Neural progenitor cell (in vitro differentiated cells): ENCODE data around the gene EGR4. TPM values are rescaled to one million over a fixed set of nuclear protein-coding genes. Genes with fewer than 3 reads are reported as not detected.

Source experiments
- DNase-seq: peaks from one replicate; pipeline ENCODE4 v3.0.0-alpha.2; 2016; ENCODE audit warnings: low spot score
- H2AFZ ChIP-seq: fragments of 200-600 bp; sonication (generic); replicated peaks from 2 replicates; pipeline ENCODE4 v1.6.1; 2016; ENCODE audit warnings: antibody characterized with exemption
- H3F3A ChIP-seq: fragments of 200-600 bp; sonication (generic); 2 replicates; pipeline ENCODE4 v1.6.1; 2016; ENCODE audit warnings: antibody characterized with exemption, low read depth
- H3K27ac ChIP-seq: fragments of 200-600 bp; sonication (generic); 2 replicates; pipeline ENCODE4 v1.5.1; 2016; ENCODE audit warnings: mild to moderate bottlenecking
- H3K27me3 ChIP-seq: fragments of 200-600 bp; sonication (generic); 2 replicates; pipeline ENCODE4 v1.6.1; 2016; ENCODE audit warnings: mild to moderate bottlenecking, moderate library complexity
- H3K36me3 ChIP-seq: fragments of 200-600 bp; sonication (generic); 2 replicates; pipeline ENCODE4 v1.5.1; 2016
- H3K4me1 ChIP-seq: fragments of 200-600 bp; sonication (generic); 2 replicates; pipeline ENCODE4 v1.6.1; 2016; ENCODE audit warnings: mixed run types
- H3K4me2 ChIP-seq: fragments of 200-600 bp; sonication (generic); 2 replicates; pipeline ENCODE4 v1.6.1; 2016
- H3K4me3 ChIP-seq: fragments of 200-600 bp; sonication (generic); 2 replicates; pipeline ENCODE4 v1.5.1; 2016
- H3K79me2 ChIP-seq: fragments of 200-600 bp; sonication (generic); 2 replicates; pipeline ENCODE4 v1.6.1; 2016; ENCODE audit warnings: low read depth
- H3K9ac ChIP-seq: fragments of 200-600 bp; sonication (generic); 2 replicates; pipeline ENCODE4 v1.6.1; 2016
- H3K9me3 ChIP-seq: fragments of 200-600 bp; sonication (generic); 2 replicates; pipeline ENCODE4 v1.5.1; 2016; ENCODE audit warnings: low read depth
- H4K20me1 ChIP-seq: fragments of 200-600 bp; sonication (generic); 2 replicates; pipeline ENCODE4 v1.6.1; 2016; ENCODE audit warnings: low read depth
- H3K27ac Mint-ChIP-seq: 3 replicates; pipeline ENCODE4 v1.8.0; 2021; ENCODE audit warnings: mixed read lengths
- H3K27me3 Mint-ChIP-seq: 2 replicates; pipeline ENCODE4 v1.8.0; 2022; ENCODE audit warnings: low read depth, mild to moderate bottlenecking, inconsistent platforms, moderate library complexity, mixed read lengths; ENCODE audit not compliant: insufficient read depth
- H3K36me3 Mint-ChIP-seq: 3 replicates; pipeline ENCODE4 v1.8.0; 2021; ENCODE audit warnings: mixed read lengths
- H3K4me1 Mint-ChIP-seq: 3 replicates; pipeline ENCODE4 v1.8.0; 2021; ENCODE audit warnings: mixed read lengths
- H3K4me3 Mint-ChIP-seq: 3 replicates; pipeline ENCODE4 v1.8.0; 2021; ENCODE audit warnings: mild to moderate bottlenecking, moderate library complexity, mixed read lengths
- H3K9me3 Mint-ChIP-seq: 3 replicates; pipeline ENCODE4 v1.8.0; 2020; ENCODE audit warnings: mixed read lengths
- EZH2 ChIP-seq: fragments of 200-600 bp; sonication (generic); IDR thresholded peaks from 2 replicates; pipeline ENCODE4 v1.6.1; 2017; ENCODE audit warnings: antibody characterized with exemption, mild to moderate bottlenecking, moderate library complexity
- EZH2phosphoT487 ChIP-seq: fragments of 200-600 bp; sonication (generic); IDR thresholded peaks from 2 replicates; pipeline ENCODE4 v1.6.1; 2017; ENCODE audit warnings: antibody characterized with exemption
- total RNA-seq: library from RNA; depleted of rRNA; stranded (reverse); fragments of >200 nt; gene quantifications from 2 replicates; pipeline ENCODE4 v1.2.3, GENCODE V29; 2015; ENCODE audit warnings: low replicate concordance
- TF ChIP-seq, protein P1 (sequence below): fragments of 200-600 bp; sonication (generic); IDR thresholded peaks from 2 replicates; pipeline ENCODE4 v1.5.1; 2017; ENCODE audit warnings: antibody characterized with exemption, mild to moderate bottlenecking

EGR4 gene
- total RNA-seq, 1 donor from 2014 or later = not detected

DNA sequence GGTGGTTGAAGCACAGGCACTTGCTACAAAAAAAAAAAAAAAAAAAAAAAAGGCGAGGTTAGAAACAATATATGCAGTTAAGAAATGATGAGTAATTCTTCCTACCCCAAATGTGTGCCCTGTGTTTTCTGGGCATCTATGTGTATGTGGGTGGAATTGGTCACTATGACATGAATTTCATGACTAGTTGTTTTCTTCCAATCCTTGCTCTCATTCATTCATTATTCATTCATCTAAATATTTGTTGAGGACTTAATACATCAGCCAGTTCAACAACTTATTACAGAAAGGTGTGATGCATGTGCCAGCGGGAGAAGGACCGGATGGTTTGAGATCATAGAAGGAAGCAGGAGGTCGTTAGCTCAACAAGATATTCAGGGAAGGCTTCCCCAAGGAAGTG is 8.3 kb upstream of the EGR4 start:
- H3K79me2 ChIP-seq = no peaks in the 10 kb centered on the region
- Mint-ChIP-seq H3K4me1 (peaks cover 12% of the 10 kb centered on the region), H3K27me3 (peaks cover 20% of the 10 kb centered on the region), H3K27ac (no peak overlapping the region), H3K4me3 (no peak overlapping the region), H3K36me3 (no peaks in the 10 kb centered on the region), H3K9me3 (no peaks in the 10 kb centered on the region)
- no peak for TF ChIP-seq EZH2
- no peaks in the 10 kb centered on the region for H3K36me3 ChIP-seq
- no peaks in the 10 kb centered on the region for H3K9me3 ChIP-seq
- peaks cover 95% of the 10 kb centered on the region for H3K27me3 ChIP-seq
- H3F3A ChIP-seq = no peaks in the 10 kb centered on the region
- H3K4me3 ChIP-seq = no peak overlapping the region
- H2AFZ ChIP-seq = no peak overlapping the region
- no peak overlapping the region for H3K4me2 ChIP-seq
- DNase-seq = no peak
- H4K20me1 ChIP-seq = no peaks in the 10 kb centered on the region
- no peak overlapping the region for H3K27ac ChIP-seq
- H3K9ac ChIP-seq = no peak overlapping the region
- H3K4me1 ChIP-seq = no peaks in the 10 kb centered on the region

DNA sequence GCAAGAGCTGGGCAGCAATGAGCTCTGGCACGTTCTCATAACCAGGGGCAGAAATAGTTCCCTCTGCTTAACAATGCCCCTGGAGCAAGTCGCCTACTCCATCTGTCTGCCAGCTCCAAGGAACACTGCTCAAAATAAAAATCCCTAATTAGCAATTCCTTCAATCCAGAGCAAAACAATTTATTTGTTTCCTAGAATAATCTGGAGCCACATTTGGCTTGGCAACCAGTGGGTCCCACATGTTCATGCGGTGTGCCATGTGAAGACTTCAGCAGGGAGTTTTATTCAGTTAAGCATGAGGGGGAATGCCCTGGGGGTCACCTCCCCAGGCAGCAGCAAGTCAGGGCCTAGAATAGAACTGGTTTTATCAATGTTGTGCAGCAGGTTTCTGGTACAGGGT is 7.6 kb upstream of the EGR4 start:
- Mint-ChIP-seq H3K36me3 (no peaks in the 10 kb centered on the region), H3K9me3 (no peaks in the 10 kb centered on the region), H3K27ac (no peak overlapping the region), H3K4me1 (peaks cover 12% of the 10 kb centered on the region), H3K4me3 (no peak overlapping the region), H3K27me3 (peaks cover 26% of the 10 kb centered on the region)
- Histone ChIP-seq H3K27me3 (peaks cover 95% of the 10 kb centered on the region), H3K9me3 (no peaks in the 10 kb centered on the region), H3F3A (no peaks in the 10 kb centered on the region), H3K27ac (no peak overlapping the region), H3K4me2 (no peak overlapping the region), H3K4me3 (no peak overlapping the region), H3K9ac (no peak overlapping the region), H3K4me1 (no peaks in the 10 kb centered on the region), H3K79me2 (no peaks in the 10 kb centered on the region), H4K20me1 (no peaks in the 10 kb centered on the region), H2AFZ (no peak overlapping the region), H3K36me3 (no peaks in the 10 kb centered on the region)
- TF ChIP-seq, protein P1, sequence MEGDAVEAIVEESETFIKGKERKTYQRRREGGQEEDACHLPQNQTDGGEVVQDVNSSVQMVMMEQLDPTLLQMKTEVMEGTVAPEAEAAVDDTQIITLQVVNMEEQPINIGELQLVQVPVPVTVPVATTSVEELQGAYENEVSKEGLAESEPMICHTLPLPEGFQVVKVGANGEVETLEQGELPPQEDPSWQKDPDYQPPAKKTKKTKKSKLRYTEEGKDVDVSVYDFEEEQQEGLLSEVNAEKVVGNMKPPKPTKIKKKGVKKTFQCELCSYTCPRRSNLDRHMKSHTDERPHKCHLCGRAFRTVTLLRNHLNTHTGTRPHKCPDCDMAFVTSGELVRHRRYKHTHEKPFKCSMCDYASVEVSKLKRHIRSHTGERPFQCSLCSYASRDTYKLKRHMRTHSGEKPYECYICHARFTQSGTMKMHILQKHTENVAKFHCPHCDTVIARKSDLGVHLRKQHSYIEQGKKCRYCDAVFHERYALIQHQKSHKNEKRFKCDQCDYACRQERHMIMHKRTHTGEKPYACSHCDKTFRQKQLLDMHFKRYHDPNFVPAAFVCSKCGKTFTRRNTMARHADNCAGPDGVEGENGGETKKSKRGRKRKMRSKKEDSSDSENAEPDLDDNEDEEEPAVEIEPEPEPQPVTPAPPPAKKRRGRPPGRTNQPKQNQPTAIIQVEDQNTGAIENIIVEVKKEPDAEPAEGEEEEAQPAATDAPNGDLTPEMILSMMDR = no peak
- TF ChIP-seq EZH2phosphoT487 (no peak), EZH2 (no peak)
- no peak for DNase-seq

DNA sequence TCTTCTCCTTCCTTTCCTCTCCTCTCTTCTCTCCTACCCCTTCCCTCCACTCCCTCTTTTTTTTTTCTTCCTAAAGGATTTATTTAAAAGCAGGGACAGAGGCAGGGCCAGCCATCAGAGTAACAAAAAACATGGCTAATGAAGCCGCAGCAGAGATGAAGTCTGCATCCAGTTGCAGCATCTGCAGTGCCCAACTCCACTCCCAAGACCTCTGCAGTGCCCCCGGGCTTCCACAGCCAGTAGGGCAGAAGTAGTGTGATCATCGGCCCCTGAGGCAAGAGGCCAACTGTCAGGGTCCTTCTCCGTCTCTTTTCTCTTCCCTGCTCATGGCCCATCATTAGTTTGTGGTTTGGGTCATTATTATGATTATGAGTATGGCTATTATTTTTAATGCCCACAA is 4.2 kb upstream of the EGR4 start:
- no peak overlapping the region for H3K4me2 ChIP-seq
- H3F3A ChIP-seq = no peaks in the 10 kb centered on the region
- H2AFZ ChIP-seq = no peak overlapping the region
- peaks cover 3% of the 10 kb centered on the region for H3K4me1 ChIP-seq
- H3K4me3 ChIP-seq = no peak overlapping the region
- TF ChIP-seq EZH2 = no peak
- TF ChIP-seq EZH2phosphoT487 = no peak
- TF ChIP-seq, protein P1 = no peak
- no peaks in the 10 kb centered on the region for H3K36me3 Mint-ChIP-seq
- H3K27me3 ChIP-seq = peaks cover 100% of the 10 kb centered on the region
- H4K20me1 ChIP-seq = peaks cover 7% of the 10 kb centered on the region
- H3K4me1 Mint-ChIP-seq = peaks cover 12% of the 10 kb centered on the region
- no peak for DNase-seq
- H3K9me3 ChIP-seq = no peaks in the 10 kb centered on the region
- H3K27ac Mint-ChIP-seq = no peak overlapping the region
- no peak overlapping the region for H3K27ac ChIP-seq
- H3K27me3 Mint-ChIP-seq = peaks cover 48% of the 10 kb centered on the region
- H3K36me3 ChIP-seq = no peaks in the 10 kb centered on the region
- H3K79me2 ChIP-seq = no peaks in the 10 kb centered on the region
- no peaks in the 10 kb centered on the region for H3K9me3 Mint-ChIP-seq
- H3K9ac ChIP-seq = no peak overlapping the region
- H3K4me3 Mint-ChIP-seq = no peak overlapping the region

DNA sequence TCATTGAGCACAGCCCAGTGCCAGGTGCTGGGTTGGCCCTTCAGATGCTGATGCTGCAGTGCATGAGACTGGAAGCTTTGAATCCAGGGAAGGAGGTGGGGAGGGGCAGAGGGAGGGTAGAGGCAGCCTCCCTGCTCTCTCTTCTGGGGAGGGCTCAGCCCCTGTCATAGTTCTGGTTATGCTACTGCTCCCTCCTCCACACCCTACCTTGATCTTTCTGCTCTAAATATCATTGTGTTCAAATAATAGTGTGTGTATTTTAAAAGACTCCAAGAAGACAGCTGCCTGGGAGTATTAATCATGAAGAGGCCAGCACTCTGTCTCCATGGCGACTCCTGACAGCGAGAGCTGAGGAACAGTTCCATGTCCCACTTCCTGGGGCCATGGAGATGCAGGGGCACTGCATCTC is 3.8 kb upstream of the EGR4 start:
- Histone ChIP-seq H3K9ac (no peak overlapping the region), H3K36me3 (no peaks in the 10 kb centered on the region), H4K20me1 (peaks cover 11% of the 10 kb centered on the region), H3F3A (no peaks in the 10 kb centered on the region), H3K9me3 (no peaks in the 10 kb centered on the region), H3K4me2 (no peak overlapping the region), H3K27me3 (peaks cover 100% of the 10 kb centered on the region), H3K79me2 (no peaks in the 10 kb centered on the region), H2AFZ (no peak overlapping the region), H3K27ac (no peak overlapping the region), H3K4me1 (peaks cover 3% of the 10 kb centered on the region), H3K4me3 (no peak overlapping the region)
- Mint-ChIP-seq H3K4me1 (peaks cover 12% of the 10 kb centered on the region), H3K27me3 (peaks cover 49% of the 10 kb centered on the region), H3K36me3 (no peaks in the 10 kb centered on the region), H3K9me3 (no peaks in the 10 kb centered on the region), H3K27ac (no peak overlapping the region), H3K4me3 (no peak overlapping the region)
- TF ChIP-seq, protein P1 = no peak
- TF ChIP-seq EZH2 (no peak), EZH2phosphoT487 (no peak)
- DNase-seq = no peak
